ENCODE measurements around the gene CFAP69. TPM values are rescaled to one million over a fixed set of nuclear protein-coding genes. Genes with fewer than 3 reads are reported as not detected.
"Not testable (repeated sequence)": the region's sequence is repeated elsewhere in the genome, so short reads cannot be mapped to it uniquely, and the experiment has no call there.

Gene CFAP69
- total RNA-seq, 2 donors from 2014 or later, result 27.4 to 50.6 TPM

DNA sequence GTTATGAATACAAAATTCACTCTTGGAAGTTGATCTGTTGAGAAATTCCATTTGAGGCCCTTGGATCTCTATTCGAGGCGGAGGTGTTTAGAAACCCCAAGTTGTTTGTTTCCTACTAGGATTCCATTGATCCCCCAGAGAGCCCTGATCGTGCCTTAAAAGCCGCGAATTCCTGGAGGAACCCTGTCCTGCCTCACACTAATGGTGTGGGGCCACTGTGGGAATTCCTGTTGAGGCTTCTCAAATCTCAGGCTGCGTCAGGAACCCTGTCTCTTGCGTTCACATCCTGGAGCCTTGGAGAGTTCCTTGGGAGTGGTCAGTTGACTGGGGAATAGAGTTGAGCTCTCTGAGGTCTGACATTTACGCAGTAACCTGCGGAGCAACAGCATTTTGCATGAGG lies 1.2 kb downstream of the CFAP69 start:
- Histone ChIP-seq H3K36me3 (no peaks in the 10 kb centered on the region), H3K4me1 (replicated peaks) (no peaks in the 10 kb centered on the region), H3K9me3 (no peaks in the 10 kb centered on the region), H3K27me3 (replicated peaks; ENCODE audit: insufficient read depth) (no peaks in the 10 kb centered on the region), H3K4me3 (peak overlapping the region; percentile 77 to 95), H3K27ac (peak overlapping the region; percentile 85 to 93)
- intact Hi-C loops (cut with DNase I), result loop anchor here (5.0 kb wide), 1 partner anchor 34 kb away; the partner anchor contains the start of gene STEAP2
- WGBS, result 24% methylated on average over 9 of the region's 9 CpGs
- peak; percentile 43 for DNase-seq (ENCODE audit: low spot score)
- TF ChIP-seq CTCF (IDR thresholded peaks at IDR 0.05), result no peak
- TF ChIP-seq POLR2AphosphoS5 (IDR thresholded peaks at IDR 0.05), result peak; percentile 27

DNA sequence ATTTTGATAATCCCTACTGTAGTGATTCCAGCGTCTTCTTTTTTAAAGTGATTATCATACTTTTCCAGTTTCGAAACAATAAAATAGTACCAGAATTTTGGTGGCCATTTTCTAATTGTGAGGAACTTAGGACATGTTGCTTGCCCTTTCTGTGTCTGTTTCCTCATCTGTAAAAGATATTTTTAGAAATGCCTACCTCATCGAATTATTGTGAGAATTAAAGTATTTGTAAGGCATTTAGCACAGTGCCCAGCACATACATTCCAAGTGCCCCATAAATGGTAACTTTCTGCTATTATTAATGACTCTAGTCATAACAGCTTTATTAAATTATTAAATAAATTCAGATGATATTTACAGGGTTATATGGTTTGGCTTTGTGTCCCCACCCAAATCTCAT lies 3.7 kb downstream of the CFAP69 start:
- no peaks in the 10 kb centered on the region for H3K36me3 ChIP-seq
- no peak overlapping the region for H3K4me3 ChIP-seq
- no peaks in the 10 kb centered on the region for H3K9me3 ChIP-seq
- no peak for TF ChIP-seq POLR2A (IDR thresholded peaks at IDR 0.05)
- no peak for TF ChIP-seq POLR2AphosphoS5 (IDR thresholded peaks at IDR 0.05)
- no peak for TF ChIP-seq CTCF (IDR thresholded peaks at IDR 0.05)
- H3K27ac ChIP-seq, result peak overlapping the region in 1 of 2 donors; percentile 93
- WGBS, result 88% methylated on average over 3 of the region's 3 CpGs
- no peak for DNase-seq (ENCODE audit: low spot score)
- H3K27me3 ChIP-seq (replicated peaks; ENCODE audit: insufficient read depth), result no peaks in the 10 kb centered on the region
- intact Hi-C loops (cut with DNase I), result loop anchor here (5.0 kb wide), 1 partner anchor 36 kb away; the partner anchor contains the start of gene STEAP2
- H3K4me1 ChIP-seq (replicated peaks), result no peaks in the 10 kb centered on the region

- 70% methylated on average over 3 of the region's 3 CpGs for WGBS
- H3K27me3 ChIP-seq (replicated peaks; ENCODE audit: insufficient read depth), result no peaks in the 10 kb centered on the region
- no peak overlapping the region for H3K4me3 ChIP-seq
- DNase-seq (ENCODE audit: low spot score), result no peak
- intact Hi-C loops (cut with DNase I), result no loop called here
- peak overlapping the region; percentile 54 to 93 for H3K27ac ChIP-seq
- TF ChIP-seq POLR2A (IDR thresholded peaks at IDR 0.05) (no peak), CTCF (IDR thresholded peaks at IDR 0.05) (no peak), POLR2AphosphoS5 (IDR thresholded peaks at IDR 0.05) (no peak)
- no peaks in the 10 kb centered on the region for H3K36me3 ChIP-seq
- no peaks in the 10 kb centered on the region for H3K4me1 ChIP-seq (replicated peaks)
- no peaks in the 10 kb centered on the region for H3K9me3 ChIP-seq
Measured at GRCh38 chr7:90250601-90251303, 5.8 kb downstream of the CFAP69 start.

DNA sequence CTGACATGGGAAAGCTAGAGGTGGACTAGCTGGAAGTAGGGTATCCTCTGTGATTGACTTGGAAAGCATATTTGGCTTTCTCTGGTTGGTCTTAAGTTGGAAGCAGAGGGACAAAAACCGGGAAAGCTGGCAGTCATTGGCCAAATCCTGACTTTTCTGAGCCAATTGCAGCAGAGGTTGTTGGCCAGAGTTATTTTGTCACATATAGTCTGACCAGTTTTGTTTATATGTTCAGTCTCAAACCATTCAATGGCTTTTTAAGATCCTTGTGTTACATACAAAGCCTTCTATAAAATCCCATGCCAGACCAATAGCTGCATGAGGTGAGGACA lies 6.3 kb downstream of the CFAP69 start:
- 54% methylated on average over 1 of the region's 1 CpG for WGBS
- intact Hi-C loops (cut with DNase I), result no loop called here

DNA sequence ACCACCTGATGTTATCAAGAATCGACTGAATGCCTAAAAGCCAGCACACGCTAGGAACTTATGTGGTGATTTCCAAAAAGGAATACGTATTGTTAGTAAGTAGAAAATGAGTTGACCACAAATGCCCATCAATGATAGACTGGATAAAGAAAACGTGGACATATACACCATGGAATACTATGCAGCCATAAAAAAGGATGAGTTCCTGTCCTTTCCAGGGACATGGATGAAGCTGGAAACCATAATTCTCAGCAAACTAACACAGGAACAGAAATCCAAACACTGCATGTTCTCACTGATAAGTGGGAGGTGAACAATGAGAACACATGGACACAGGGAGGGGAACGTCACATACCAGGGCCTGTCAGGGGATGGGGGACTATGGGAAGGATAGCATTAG lies 11.0 kb downstream of the CFAP69 start:
- H3K4me1 ChIP-seq (replicated peaks); intact Hi-C loops (cut with DNase I); H3K27ac ChIP-seq; H3K4me3 ChIP-seq; H3K36me3 ChIP-seq; H3K9me3 ChIP-seq; DNase-seq (ENCODE audit: low spot score); H3K27me3 ChIP-seq (replicated peaks; ENCODE audit: insufficient read depth): not testable (repeated sequence)
- WGBS, result 95% methylated on average over 5 of the region's 5 CpGs

More for the DNA sequence above, 6.3 kb downstream of the CFAP69 start:
- Histone ChIP-seq H3K4me1 (replicated peaks) (no peaks in the 10 kb centered on the region), H3K36me3 (no peaks in the 10 kb centered on the region), H3K9me3 (no peaks in the 10 kb centered on the region), H3K27ac (peak overlapping the region; percentile 54 to 93), H3K27me3 (replicated peaks; ENCODE audit: insufficient read depth) (no peaks in the 10 kb centered on the region), H3K4me3 (no peak overlapping the region)
- no peak for DNase-seq (ENCODE audit: low spot score)
- TF ChIP-seq POLR2AphosphoS5 (IDR thresholded peaks at IDR 0.05), result no peak
- no peak for TF ChIP-seq POLR2A (IDR thresholded peaks at IDR 0.05)
- TF ChIP-seq CTCF (IDR thresholded peaks at IDR 0.05), result no peak
